ENCODE data around the gene PNN.

The PNN gene

DNA sequence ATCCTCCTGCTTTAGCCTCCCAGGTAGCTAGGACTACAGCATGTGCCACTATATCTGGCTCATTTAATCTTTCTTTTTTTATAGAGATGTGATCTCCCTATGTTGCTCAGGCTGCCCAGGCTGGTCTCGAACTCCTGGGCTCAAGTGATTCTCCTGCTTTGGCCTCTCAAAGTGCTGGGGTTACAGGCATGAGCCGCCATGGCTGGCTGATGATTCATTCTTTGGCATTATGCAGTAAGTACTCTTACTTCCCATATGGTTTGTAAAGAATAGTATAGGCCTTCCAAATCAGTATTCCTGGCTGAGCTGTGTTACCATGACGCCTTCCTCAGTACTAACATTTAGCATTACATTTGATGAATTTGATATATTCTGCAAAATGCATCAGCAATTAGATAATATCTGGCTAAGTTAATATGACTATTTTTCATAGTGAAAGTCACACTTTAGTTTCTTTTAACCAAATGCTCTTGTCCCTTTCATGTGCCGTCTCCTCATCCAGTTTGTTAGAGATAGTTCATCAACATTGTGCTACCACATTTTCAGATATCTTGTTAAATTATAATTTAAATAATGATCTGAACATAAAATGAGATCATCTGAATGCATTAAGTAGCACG lies 55.5 kb downstream of the PNN start:
- DNase-seq: no peak

DNA sequence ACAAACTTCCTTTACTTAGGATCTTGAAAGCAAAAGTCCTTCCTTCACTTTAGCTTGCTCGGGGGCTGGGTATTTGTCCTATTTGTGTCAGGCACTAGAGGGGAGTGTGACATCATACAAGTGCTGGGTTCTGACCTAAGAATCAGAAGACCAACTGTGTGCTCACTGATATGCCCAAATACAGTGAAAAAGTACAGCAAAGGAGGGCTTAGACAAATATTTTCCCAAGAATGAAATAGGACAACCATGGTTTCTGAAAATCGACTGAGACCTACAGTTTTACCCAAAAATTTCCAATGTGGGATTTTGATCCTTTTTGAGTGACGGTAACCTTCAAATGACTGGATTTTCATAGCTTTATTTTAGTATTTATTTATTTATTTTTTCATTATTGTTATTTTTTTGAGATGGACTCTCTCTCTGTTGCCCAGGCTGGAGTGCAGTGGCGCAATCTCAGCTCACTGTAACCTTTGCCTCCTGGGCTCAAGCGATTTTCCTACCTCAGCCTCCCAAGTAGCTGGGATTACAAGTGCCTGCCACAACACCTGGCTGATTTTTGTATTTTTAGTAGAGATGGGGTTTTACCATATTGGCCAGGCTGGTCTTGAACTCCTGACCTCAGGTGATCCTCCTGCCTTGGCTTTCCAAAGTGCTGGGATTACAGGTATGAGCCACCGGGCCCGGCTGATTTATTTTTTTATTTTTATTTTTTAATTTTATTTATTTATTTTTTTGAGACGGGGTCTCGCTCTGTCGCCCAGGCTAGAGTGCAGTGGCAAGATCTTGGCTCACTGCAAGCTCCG lies 56.9 kb downstream of the PNN start:
- peak; percentile 53 for DNase-seq

Data from EL (cell line).